Measurements from ENCODE around the gene RNASE8. TPM values are rescaled to one million over a fixed set of nuclear protein-coding genes. Genes with fewer than 3 reads are reported as not detected.

RNASE8 gene
- total RNA-seq, 1 donor from 2014 or later = not detected

GRCh38 chr14:21032326-21033132 is 25.1 kb upstream of the RNASE8 start:
- H3K27me3 Mint-ChIP-seq (ENCODE audit: low read depth) = peaks cover 12% of the 10 kb centered on the region
- TF ChIP-seq CTCF (IDR thresholded peaks at IDR 0.05) = no peak
- DNase-seq (ENCODE audit: low spot score) = no peak
- H3K27ac Mint-ChIP-seq (ENCODE audit: unreplicated experiment) = no peak overlapping the region
- H3K4me3 Mint-ChIP-seq (ENCODE audit: unreplicated experiment) = no peak overlapping the region
- no peaks in the 10 kb centered on the region for H3K9me3 Mint-ChIP-seq (ENCODE audit: low read depth)
- no peaks in the 10 kb centered on the region for H3K36me3 Mint-ChIP-seq (ENCODE audit: low read depth)
- no peaks in the 10 kb centered on the region for H3K4me1 Mint-ChIP-seq (ENCODE audit: low read depth)

GRCh38 chr14:21033133-21033698 is 24.4 kb upstream of the RNASE8 start:
- no peaks in the 10 kb centered on the region for H3K36me3 Mint-ChIP-seq (ENCODE audit: low read depth)
- H3K4me1 Mint-ChIP-seq (ENCODE audit: low read depth) = peaks cover under 1% of the 10 kb centered on the region
- no peak for DNase-seq (ENCODE audit: low spot score)
- no peak overlapping the region for H3K27ac Mint-ChIP-seq (ENCODE audit: unreplicated experiment)
- no peak for TF ChIP-seq CTCF (IDR thresholded peaks at IDR 0.05)
- no peaks in the 10 kb centered on the region for H3K9me3 Mint-ChIP-seq (ENCODE audit: low read depth)
- peaks cover 12% of the 10 kb centered on the region for H3K27me3 Mint-ChIP-seq (ENCODE audit: low read depth)
- H3K4me3 Mint-ChIP-seq (ENCODE audit: unreplicated experiment) = no peak overlapping the region

GRCh38 chr14:21034707-21035106 is 22.9 kb upstream of the RNASE8 start, which contains the start of gene RNASE13:
Gene RNASE13 (minus strand): TSS chr14:21034807. CDS start chr14:21034288, 519 bp downstream.
- Mint-ChIP-seq H3K27me3 (ENCODE audit: low read depth) (peaks cover 12% of the 10 kb centered on the region), H3K4me1 (ENCODE audit: low read depth) (peaks cover 14% of the 10 kb centered on the region), H3K27ac (ENCODE audit: unreplicated experiment) (no peak within 1 kb of the TSS), H3K36me3 (ENCODE audit: low read depth) (no peaks in the 10 kb centered on the region), H3K9me3 (ENCODE audit: low read depth) (no peaks in the 10 kb centered on the region), H3K4me3 (ENCODE audit: unreplicated experiment) (no peak within 1 kb of the TSS)
- DNase-seq (ENCODE audit: low spot score) = no peak
- TF ChIP-seq CTCF (IDR thresholded peaks at IDR 0.05) = no peak

- no peaks in the 10 kb centered on the region for H3K36me3 Mint-ChIP-seq (ENCODE audit: low read depth)
- H3K9me3 Mint-ChIP-seq (ENCODE audit: low read depth) = no peaks in the 10 kb centered on the region
- H3K27ac Mint-ChIP-seq (ENCODE audit: unreplicated experiment) = no peak overlapping the region
- H3K27me3 Mint-ChIP-seq (ENCODE audit: low read depth) = peaks cover 7% of the 10 kb centered on the region
- peaks cover 21% of the 10 kb centered on the region for H3K4me1 Mint-ChIP-seq (ENCODE audit: low read depth)
- no peak for DNase-seq (ENCODE audit: low spot score)
- no peak for TF ChIP-seq CTCF (IDR thresholded peaks at IDR 0.05)
- no peak overlapping the region for H3K4me3 Mint-ChIP-seq (ENCODE audit: unreplicated experiment)
These were observed 20.9 kb upstream of the RNASE8 start for GRCh38 chr14:21036751-21037150.

- no peaks in the 10 kb centered on the region for H3K9me3 Mint-ChIP-seq (ENCODE audit: low read depth)
- peaks cover 4% of the 10 kb centered on the region for H3K27me3 Mint-ChIP-seq (ENCODE audit: low read depth)
- DNase-seq (ENCODE audit: low spot score) = no peak
- no peaks in the 10 kb centered on the region for H3K36me3 Mint-ChIP-seq (ENCODE audit: low read depth)
- no peak overlapping the region for H3K4me3 Mint-ChIP-seq (ENCODE audit: unreplicated experiment)
- H3K4me1 Mint-ChIP-seq (ENCODE audit: low read depth) = peaks cover 21% of the 10 kb centered on the region
- no peak for TF ChIP-seq CTCF (IDR thresholded peaks at IDR 0.05)
- no peak overlapping the region for H3K27ac Mint-ChIP-seq (ENCODE audit: unreplicated experiment)
These were observed 20.5 kb upstream of the RNASE8 start for GRCh38 chr14:21037156-21037555.

Data from chondrocyte (in vitro differentiated cells).